HPDE6-E6E7 (cell line): Measurements from ENCODE around the gene PDGFB.

Experiments
- DNase-seq: peaks from one replicate; pipeline ENCODE4 v3.0.0; 2011; ENCODE audit warnings: missing footprints; ENCODE audit errors: extremely low spot score

PDGFB gene

DNA sequence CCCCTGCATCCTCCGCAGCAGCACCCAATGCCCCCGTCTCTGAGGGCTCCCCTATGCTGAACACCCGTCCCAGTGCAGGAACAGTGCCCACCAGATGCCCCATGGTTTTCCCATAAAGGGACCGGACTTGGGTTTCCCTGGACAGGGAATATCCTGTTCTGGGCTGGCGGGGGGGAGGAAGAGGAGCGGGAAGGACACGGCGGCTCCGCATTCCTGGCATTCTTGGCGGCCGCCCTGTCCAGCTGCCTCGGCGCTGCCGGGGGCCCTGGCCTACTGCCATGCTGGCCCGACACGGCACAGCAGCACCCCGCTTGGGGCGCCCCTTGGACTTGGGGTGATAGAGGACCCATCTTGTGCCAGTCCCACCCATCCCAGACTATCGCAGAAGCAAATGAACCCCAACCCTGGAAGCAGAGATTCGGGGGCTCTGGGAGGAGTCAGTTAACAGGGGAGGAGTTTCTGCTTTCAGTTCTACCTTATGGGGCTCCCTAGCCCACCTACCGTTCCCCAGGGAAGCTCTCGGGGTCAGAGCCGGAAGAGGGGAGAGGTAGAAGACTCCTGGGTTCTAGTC, 68.6 kb downstream of the PDGFB start:
- no peak for DNase-seq

DNA sequence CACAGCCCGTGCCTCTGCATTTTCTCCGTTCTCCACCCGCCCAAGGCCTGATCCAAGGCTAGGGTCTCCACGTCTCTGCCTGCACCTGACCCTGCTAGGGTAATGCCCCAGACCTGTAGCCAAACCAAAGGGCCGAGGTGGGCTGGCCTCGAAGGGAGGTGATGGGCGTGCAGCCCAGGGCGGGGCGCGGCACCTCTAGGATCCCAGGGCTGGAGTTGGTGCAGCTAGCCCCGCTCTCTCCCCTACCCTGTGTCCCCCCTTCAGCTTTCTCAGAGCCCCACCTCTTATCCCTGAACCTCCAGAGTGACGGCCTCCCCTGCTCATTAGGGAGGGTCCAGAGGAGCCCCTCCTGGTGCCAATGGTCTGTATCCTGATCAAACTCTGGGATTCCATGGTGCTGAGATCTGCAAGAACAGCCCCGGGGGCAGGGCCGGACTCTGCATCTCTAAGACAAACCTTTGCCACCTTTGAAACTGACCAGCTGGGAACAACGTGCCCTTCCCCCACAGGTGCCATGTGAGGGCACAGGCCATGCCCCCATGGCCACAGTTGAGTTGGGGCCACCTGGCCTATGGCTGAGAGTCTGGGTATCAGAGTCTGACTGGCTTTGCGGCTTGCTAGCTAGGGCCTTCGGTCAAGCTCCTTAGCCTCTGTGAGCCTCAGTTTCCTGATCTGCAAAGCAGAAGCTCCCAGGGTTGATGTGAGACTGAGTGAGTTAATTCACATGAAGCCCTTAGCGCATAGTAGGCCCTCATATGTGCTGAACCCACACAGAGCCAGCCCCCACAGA, 69.2 kb downstream of the PDGFB start:
- no peak for DNase-seq

DNA sequence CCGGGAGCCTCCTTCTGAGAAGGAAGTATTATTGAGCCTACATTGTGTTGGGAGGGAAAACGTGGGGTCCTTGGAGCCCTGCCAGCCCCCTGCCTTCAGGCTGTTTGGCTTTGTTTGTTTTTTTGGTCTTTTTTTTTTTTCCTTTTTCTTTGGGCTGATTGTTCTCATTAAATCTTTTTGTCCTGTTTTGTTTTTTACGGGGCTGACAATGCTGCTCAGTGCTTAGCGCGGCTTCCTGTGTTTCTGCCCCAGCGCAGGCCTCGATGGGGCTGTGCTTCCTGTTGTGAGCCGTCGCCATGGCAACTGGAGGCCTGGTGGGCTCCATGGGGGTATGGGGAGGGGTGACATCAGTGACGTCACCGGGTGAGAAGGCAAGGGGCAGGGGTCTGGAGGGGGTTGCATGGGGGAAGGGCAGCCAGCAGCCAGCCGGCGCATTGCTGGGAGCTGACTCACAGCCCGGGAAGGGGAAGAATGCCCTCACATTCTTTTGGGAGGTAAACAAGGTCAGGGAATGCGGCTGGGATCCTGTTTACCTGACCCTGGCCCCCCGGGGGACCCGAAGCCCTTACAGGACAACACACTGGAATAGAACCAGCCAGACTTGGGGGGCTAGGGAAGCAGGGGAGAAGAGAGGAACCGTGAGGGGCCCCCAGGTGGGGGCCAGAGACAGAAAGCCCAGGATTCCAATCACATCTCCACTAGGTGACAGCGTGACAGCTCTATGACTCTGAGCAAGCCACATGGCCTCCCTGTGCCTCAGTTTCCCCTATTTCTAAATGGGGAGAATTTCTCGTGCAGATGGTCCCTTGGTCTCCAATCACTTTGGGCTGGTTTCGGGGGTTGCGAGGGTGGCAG, 70.1 kb downstream of the PDGFB start:
- no peak for DNase-seq

DNA sequence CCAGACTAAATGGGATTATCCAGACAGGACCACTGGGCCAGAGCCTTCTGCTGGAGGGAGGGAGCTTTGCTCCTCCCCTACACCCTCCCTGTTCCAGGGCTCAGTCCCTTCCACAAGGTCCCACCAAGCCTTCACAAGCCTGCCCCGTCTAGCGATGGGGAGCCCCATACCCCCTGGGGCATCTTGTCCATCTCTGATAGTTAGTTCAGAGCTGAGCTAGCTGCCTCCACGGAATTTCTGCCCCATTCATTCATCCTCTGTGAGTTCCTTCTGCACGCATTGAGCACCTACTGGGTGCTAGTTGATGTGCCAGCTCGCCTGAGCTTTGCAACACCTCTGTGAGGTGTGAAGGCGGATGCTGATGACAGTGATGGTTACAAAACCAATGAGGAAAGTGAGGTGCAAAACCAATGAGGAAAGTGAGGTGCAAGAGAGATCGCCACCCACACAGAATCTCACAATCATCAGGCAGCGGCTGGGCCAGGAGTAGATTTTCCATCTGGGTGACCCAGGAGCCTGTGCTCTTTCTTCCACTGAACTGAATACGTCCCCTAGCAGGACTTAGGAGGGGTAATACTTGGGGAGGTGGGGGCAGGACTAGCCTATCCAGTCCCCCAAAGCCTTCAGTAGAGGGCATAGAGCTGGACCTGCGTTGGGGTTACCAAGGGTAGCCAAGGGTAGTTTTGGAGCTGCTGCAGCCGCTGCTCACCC, 70.8 kb downstream of the PDGFB start:
- DNase-seq: no peak
